CD14-positive monocyte (primary cell): ENCODE measurements around the gene AGBL5. TPM values are rescaled to one million over a fixed set of nuclear protein-coding genes. Genes with fewer than 3 reads are reported as not detected.

Experiments used
- DNase-seq, 3 donors: peaks; one replicate each; pipeline ENCODE4 v3.0.0-alpha.2; 2011 to 2022
- H2AFZ ChIP-seq: 2 replicates; pipeline ENCODE4 v1.6.0; 2012; ENCODE audit warnings: mild to moderate bottlenecking, low read depth, low read length, inconsistent platforms; ENCODE audit not compliant: insufficient read depth, poor library complexity, severe bottlenecking
- H3K27ac ChIP-seq, 2 donors: 1 replicate in 1 of 2; 2 replicates in 1 of 2; pipeline ENCODE4 v1.5.1; 2012 to 2013; ENCODE audit warnings: low read length in 2 of 2, control low read depth in 1 of 2, inconsistent platforms in 1 of 2, low read depth in 1 of 2, mild to moderate bottlenecking in 1 of 2
- H3K27me3 ChIP-seq, 2 donors: one replicate each; pipeline versions ENCODE4 v1.6.0 to v1.6.1; 2011 to 2013; ENCODE audit warnings: low read length in 2 of 2; ENCODE audit not compliant: control insufficient read depth in 2 of 2, insufficient read depth in 2 of 2
- H3K36me3 ChIP-seq, 2 donors: replicated peaks in 1 of 2; 1 replicate in 1 of 2; 2 replicates in 1 of 2; pipeline versions ENCODE4 v1.5.1 to v1.6.1; 2012 to 2013; ENCODE audit warnings: low read length in 2 of 2, control low read depth in 1 of 2, inconsistent platforms in 1 of 2, mild to moderate bottlenecking in 1 of 2; ENCODE audit not compliant: insufficient read depth in 2 of 2, control insufficient read depth in 1 of 2
- H3K4me1 ChIP-seq, 2 donors: 1 replicate in 1 of 2; 2 replicates in 1 of 2; pipeline versions ENCODE4 v1.5.1 to v1.6.1; 2012 to 2013; ENCODE audit warnings: low read length in 2 of 2, control low read depth in 1 of 2, inconsistent platforms in 1 of 2, mild to moderate bottlenecking in 1 of 2, moderate library complexity in 1 of 2; ENCODE audit not compliant: insufficient read depth in 2 of 2, control insufficient read depth in 1 of 2
- H3K4me2 ChIP-seq: replicated peaks from 2 replicates; pipeline ENCODE3; 2012; ENCODE audit warnings: low read length, moderate library complexity, mild to moderate bottlenecking; ENCODE audit not compliant: poor library complexity, severe bottlenecking; ENCODE audit errors: extremely low read depth
- H3K4me3 ChIP-seq, 3 experiments: fragments of 200-600 bp in 1 of 3; sonication (generic) in 1 of 3; replicated peaks in 1 of 3; 1 replicate in 2 of 3; 2 replicates in 1 of 3; pipeline ENCODE4 v1.5.1; 2011 to 2013; ENCODE audit warnings: low read length in 3 of 3, mild to moderate bottlenecking in 3 of 3, control low read depth in 2 of 3, low read depth in 2 of 3, inconsistent platforms in 1 of 3, moderate library complexity in 1 of 3
- H3K79me2 ChIP-seq: 2 replicates; pipeline ENCODE4 v1.6.0; 2012; ENCODE audit warnings: mild to moderate bottlenecking, control low read depth, inconsistent platforms, low read length, moderate library complexity; ENCODE audit not compliant: insufficient read depth
- H3K9ac ChIP-seq: 2 replicates; pipeline ENCODE4 v1.6.0; 2017; ENCODE audit warnings: low read length, mild to moderate bottlenecking; ENCODE audit not compliant: insufficient read depth, poor library complexity, severe bottlenecking
- H3K9me3 ChIP-seq, 2 donors: replicated peaks in 1 of 2; 1 replicate in 1 of 2; 2 replicates in 1 of 2; pipeline versions ENCODE4 v1.5.1 to v1.6.1; 2012 to 2013; ENCODE audit warnings: low read length in 2 of 2, control low read depth in 1 of 2; ENCODE audit not compliant: control insufficient read depth in 1 of 2, insufficient read depth in 1 of 2
- H4K20me1 ChIP-seq: 2 replicates; pipeline ENCODE4 v1.6.0; 2012; ENCODE audit warnings: mild to moderate bottlenecking, low read length, control low read depth, moderate library complexity; ENCODE audit not compliant: insufficient read depth
- H3K27ac Mint-ChIP-seq, 7 donors: one replicate each; pipeline ENCODE4 v1.8.0; 2020; ENCODE audit warnings: mild to moderate bottlenecking in 7 of 7, mixed read lengths in 7 of 7, moderate library complexity in 6 of 7, inconsistent platforms in 2 of 7
- H3K27me3 Mint-ChIP-seq, 3 donors: one replicate each; pipeline ENCODE4 v1.8.0; 2021 to 2022; ENCODE audit warnings: low read depth in 3 of 3, mild to moderate bottlenecking in 3 of 3, mixed read lengths in 3 of 3, moderate library complexity in 3 of 3, inconsistent platforms in 1 of 3
- H3K36me3 Mint-ChIP-seq, 2 donors: one replicate each; pipeline ENCODE4 v1.8.0; 2020; ENCODE audit warnings: mixed read lengths in 2 of 2, inconsistent platforms in 1 of 2, mild to moderate bottlenecking in 1 of 2
- H3K4me1 Mint-ChIP-seq: one replicate; pipeline ENCODE4 v1.8.0; 2020; ENCODE audit warnings: mild to moderate bottlenecking, mixed read lengths
- H3K4me3 Mint-ChIP-seq, 2 donors: one replicate each; pipeline ENCODE4 v1.8.0; 2020; ENCODE audit warnings: mild to moderate bottlenecking in 2 of 2, mixed read lengths in 2 of 2, moderate library complexity in 1 of 2
- H3K9me3 Mint-ChIP-seq, 7 donors: one replicate each; pipeline ENCODE4 v1.8.0; 2020 to 2022; ENCODE audit warnings: mixed read lengths in 7 of 7, mild to moderate bottlenecking in 6 of 7, moderate library complexity in 6 of 7, inconsistent platforms in 2 of 7
- WGBS: methylation state at CpG from one replicate; pipeline ENCODE4 v1.1.5; 2013; ENCODE audit warnings: missing lambda C conversion rate; ENCODE audit not compliant: insufficient coverage; 5-methylcytosine and 5-hydroxymethylcytosine counted together
- intact Hi-C, 2 donors: fragments of 100-400 bp; cut with micrococcal nuclease; formaldehyde crosslinking; loops; one replicate each; pipeline versions ENCODE4 v1.15.0 to v1.15.1; 2023
- polyA plus RNA-seq, 3 donors: library from polyadenylated mRNA; depleted of rRNA in 1 of 3; unstranded in 2 of 3; stranded (reverse) in 1 of 3; fragments of 300-500 nt in 2 of 3; fragments of >200 nt in 1 of 3; fragmentation: Illumina TruSeq in 2 of 3; gene quantifications; 1 replicate in 2 of 3; 2 replicates in 1 of 3; pipeline ENCODE4 v1.2.3, GENCODE V29; 2012 to 2021
- TF ChIP-seq, protein P1 (sequence below): fragments of 200-600 bp; IDR thresholded peaks from one replicate; pipeline ENCODE4 v1.8.0; 2022; ENCODE audit warnings: antibody characterized with exemption, mild to moderate bottlenecking

AGBL5 gene
- polyA plus RNA-seq, 3 donors: 4.4 to 4.8 (median 4.6) TPM

DNA sequence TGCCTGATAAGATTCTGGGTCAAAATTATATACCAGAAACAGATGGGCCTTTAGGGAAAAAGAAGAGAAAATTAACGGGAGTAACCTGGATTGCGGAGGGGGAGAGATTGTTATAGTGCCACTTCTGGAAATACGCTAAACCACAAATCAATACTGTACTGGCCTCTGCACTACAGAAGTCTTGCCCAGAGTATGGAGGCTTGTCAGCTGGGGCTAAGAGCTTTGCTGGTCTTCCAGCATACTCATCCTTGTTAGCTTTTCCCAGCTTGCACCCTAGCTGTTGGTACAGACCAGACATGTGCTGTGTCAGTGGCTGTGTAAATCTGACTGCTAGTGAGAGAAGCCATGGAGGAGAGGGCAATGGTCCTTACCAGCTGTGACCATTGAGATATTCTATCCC, 8.9 kb downstream of the AGBL5 start:
- H3K4me2 ChIP-seq: no peak overlapping the region
- no peaks in the 10 kb centered on the region for H3K79me2 ChIP-seq
- H3K9me3 ChIP-seq: no peaks in the 10 kb centered on the region
- H3K4me1 Mint-ChIP-seq: no peaks in the 10 kb centered on the region
- H3K4me1 ChIP-seq: no peaks in the 10 kb centered on the region
- H2AFZ ChIP-seq: no peak overlapping the region
- H3K4me3 Mint-ChIP-seq: no peak overlapping the region
- H3K4me3 ChIP-seq: no peak overlapping the region
- no peak for DNase-seq
- H3K9ac ChIP-seq: no peak overlapping the region
- H4K20me1 ChIP-seq: no peaks in the 10 kb centered on the region
- no peak overlapping the region for H3K27ac ChIP-seq
- no peak overlapping the region for H3K27ac Mint-ChIP-seq
- H3K36me3 ChIP-seq: peaks cover 17 to 54% of the 10 kb centered on the region in 2 donors
- H3K27me3 Mint-ChIP-seq: peaks cover 0 to 2% (median 0%) of the 10 kb centered on the region in 3 donors
- WGBS: no CpG with 5 or more reads among the region's 3 CpGs
- no peaks in the 10 kb centered on the region for H3K9me3 Mint-ChIP-seq
- peaks cover 38 to 58% of the 10 kb centered on the region in 2 donors for H3K36me3 Mint-ChIP-seq
- TF ChIP-seq, protein P1, sequence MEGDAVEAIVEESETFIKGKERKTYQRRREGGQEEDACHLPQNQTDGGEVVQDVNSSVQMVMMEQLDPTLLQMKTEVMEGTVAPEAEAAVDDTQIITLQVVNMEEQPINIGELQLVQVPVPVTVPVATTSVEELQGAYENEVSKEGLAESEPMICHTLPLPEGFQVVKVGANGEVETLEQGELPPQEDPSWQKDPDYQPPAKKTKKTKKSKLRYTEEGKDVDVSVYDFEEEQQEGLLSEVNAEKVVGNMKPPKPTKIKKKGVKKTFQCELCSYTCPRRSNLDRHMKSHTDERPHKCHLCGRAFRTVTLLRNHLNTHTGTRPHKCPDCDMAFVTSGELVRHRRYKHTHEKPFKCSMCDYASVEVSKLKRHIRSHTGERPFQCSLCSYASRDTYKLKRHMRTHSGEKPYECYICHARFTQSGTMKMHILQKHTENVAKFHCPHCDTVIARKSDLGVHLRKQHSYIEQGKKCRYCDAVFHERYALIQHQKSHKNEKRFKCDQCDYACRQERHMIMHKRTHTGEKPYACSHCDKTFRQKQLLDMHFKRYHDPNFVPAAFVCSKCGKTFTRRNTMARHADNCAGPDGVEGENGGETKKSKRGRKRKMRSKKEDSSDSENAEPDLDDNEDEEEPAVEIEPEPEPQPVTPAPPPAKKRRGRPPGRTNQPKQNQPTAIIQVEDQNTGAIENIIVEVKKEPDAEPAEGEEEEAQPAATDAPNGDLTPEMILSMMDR: no peak
- intact Hi-C loops: no loop called here
- H3K27me3 ChIP-seq: no peaks in the 10 kb centered on the region

DNA sequence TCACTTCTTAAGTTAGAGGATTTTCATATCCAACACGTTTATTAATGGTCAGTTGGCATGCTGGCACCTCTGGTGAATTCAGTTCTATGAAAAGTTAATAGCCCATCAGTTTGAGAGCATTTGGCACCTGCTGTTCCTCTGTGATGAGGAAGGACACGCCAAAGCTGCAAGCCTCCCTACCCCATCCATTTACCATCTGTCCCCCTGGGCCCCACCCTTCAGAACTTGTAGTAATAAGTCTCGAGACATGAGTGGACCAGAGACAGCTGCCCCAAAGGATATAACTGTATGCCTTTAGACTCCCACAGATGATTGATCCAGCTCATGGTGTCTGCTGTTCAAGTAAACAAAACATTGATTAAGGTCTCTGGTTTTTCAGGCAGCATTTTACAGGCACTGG, 13.7 kb downstream of the AGBL5 start:
- Histone ChIP-seq H3K9ac (no peak overlapping the region), H2AFZ (no peak overlapping the region), H3K36me3 (peaks cover 31 to 60% of the 10 kb centered on the region in 2 donors), H3K9me3 (no peaks in the 10 kb centered on the region), H3K27ac (no peak overlapping the region), H3K79me2 (peaks cover 13% of the 10 kb centered on the region), H4K20me1 (peaks cover 15% of the 10 kb centered on the region), H3K4me2 (no peak overlapping the region), H3K27me3 (no peaks in the 10 kb centered on the region), H3K4me1 (peaks cover under 1 to 2% of the 10 kb centered on the region in 2 donors), H3K4me3 (no peak overlapping the region)
- intact Hi-C loops: no loop called here
- Mint-ChIP-seq H3K9me3 (no peaks in the 10 kb centered on the region), H3K27ac (no peak overlapping the region), H3K27me3 (peaks cover 0 to 2% (median 0%) of the 10 kb centered on the region in 3 donors), H3K4me1 (peaks cover 8% of the 10 kb centered on the region), H3K4me3 (no peak overlapping the region), H3K36me3 (peaks cover 48 to 70% of the 10 kb centered on the region in 2 donors)
- DNase-seq: no peak
- WGBS: 100% methylated on average over 1 of the region's 3 CpGs
- TF ChIP-seq, protein P1: no peak
